Amniotic stem cell (primary cell): ENCODE results near the gene EIF3K.
"Not testable (repeated sequence)": the region's sequence is repeated elsewhere in the genome, so short reads cannot be mapped to it uniquely, and the experiment has no call there.

Experiments
- DNase-seq: peaks from one replicate; lab custom pipeline; 2025; lab: John Stamatoyannopoulos, UW

EIF3K gene

DNA sequence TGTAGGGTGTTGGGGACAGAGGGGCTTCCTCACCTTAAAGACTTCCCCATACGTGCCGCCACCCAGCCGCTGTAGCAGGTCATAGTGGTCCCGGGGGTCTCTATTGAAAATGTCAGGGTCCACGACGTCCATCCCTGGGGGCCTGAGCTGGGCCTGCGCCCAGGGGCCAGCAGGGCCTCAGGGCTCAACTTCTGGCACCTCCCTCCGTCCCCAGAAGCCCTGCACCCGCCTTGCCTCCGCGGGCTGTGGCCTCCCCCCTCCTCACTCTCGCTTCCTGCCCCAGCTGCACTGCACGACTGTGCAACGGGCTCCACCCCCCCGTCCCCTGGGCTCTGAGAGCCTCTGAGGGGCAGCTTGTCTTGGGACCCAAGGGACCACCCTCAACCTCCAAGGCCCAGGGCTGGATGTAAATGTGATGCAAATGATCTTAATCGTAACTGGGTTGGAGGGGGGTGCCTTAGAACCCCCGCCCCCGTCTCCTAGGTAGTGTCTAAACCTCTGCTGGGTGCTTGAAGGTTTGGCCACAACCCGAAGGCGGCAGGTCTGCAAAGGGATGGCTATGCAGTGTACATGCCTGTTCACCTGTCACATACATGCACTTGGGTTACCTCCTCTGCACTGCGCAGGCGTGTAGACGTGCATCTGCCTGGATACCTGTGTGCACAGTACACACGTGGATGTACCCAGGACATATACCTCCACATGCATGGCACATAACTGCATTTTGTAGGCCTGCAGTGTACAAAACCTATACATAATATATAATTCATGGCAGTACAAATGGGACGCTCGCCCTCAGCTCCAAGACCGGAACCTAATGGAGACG, 1.0 kb upstream of the EIF3K start, which contains the start of gene MAP4K1:
MAP4K1 (minus strand) TSS at position 190 of the 826 bp plus-strand sequence; CDS start at position 132, 58 bp downstream.
- DNase-seq: no peak

DNA sequence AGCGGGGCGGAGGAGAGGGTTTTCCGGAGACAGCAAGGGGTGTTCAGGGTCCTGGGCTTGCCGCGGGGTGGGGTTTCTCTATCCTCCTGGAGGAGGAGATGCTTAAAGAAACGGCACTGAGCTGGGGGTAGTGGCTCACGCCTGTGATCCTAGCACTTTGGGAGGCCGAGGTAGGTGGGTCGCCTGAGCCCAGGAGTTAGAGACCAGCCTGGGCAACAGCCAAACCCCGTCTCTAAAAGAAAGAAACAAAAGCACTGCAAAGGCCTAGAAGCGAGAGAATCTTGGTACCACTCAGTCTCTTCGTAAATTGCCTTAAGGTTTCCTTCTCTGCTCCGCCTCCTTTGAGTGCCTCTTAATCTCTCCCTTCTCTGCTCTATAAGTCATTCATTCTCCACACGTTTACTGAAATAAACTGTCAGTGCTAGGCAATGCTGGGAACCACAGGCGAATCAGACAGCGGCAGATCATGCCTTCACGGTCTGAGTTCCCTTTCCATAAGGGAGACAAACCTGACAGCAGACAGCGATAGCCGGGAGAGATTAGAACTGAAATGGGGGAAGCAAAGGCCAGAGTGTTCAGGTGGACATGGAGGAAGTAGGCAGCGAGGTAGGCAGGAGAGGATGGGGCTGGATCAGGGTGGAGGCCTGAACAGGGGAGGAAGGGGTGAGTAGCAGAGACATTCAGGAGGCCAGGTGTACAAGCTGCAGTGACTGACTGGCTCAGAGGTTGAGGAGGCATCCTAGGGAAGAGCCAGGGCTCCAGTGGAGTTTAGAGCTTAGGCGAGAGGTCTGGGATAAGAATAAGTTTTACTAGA, 580 bp downstream of the EIF3K start:
- DNase-seq: no peak

DNA sequence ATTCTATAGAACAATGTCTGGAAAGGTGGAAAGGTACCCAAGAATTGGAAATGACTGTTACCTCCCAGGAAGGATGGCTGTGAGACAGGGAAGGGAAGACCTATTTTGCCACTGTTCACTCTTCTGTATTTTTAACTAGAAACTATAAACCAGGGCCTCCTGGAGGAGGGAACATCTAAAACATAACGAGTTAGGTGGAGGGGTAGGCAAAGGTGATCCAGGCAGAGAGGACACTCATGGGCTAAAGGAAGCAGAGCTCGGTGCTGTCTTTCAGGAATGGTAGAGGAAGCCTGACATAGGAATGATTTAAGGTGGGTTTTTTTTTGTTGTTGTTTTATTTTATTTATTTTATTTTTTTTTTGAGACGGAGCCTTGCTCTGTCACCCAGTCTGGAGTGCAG, 5.8 kb downstream of the EIF3K start:
- no peak for DNase-seq

GRCh38 chr19:38626401-38626800, 7.4 kb downstream of the EIF3K start:
- DNase-seq: no peak

DNA sequence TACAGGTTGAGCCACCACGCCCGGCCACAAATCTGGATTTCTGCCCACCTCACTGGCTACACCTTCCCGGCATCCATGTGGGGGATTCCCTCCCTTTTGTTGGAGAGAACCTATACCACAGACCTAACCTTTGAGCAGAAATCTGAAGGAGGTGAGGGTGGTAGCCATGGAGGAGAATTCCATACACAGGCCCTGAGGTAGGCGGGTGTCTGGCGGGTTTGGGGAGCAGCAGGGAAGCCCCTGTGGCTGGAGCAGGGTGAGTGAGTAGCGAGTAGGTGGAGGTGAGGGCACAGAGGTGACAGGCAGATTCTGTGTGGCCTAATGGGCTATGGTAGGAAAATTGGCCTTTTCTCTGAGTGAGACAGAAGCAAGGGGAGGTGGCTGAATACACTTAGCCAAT, 10.6 kb downstream of the EIF3K start:
- DNase-seq: no peak

GRCh38 chr19:38631301-38631700, 12.3 kb downstream of the EIF3K start:
- DNase-seq: not testable (repeated sequence)

GRCh38 chr19:38631811-38632475, 13.0 kb downstream of the EIF3K start:
- not testable (repeated sequence) for DNase-seq

GRCh38 chr19:38632476-38633213, 13.7 kb downstream of the EIF3K start:
- no peak for DNase-seq

GRCh38 chr19:38634757-38635482, 15.9 kb downstream of the EIF3K start:
- no peak for DNase-seq

- no peak for DNase-seq
These were observed 16.8 kb downstream of the EIF3K start for GRCh38 chr19:38635483-38636399.

GRCh38 chr19:38638461-38638860, 19.5 kb downstream of the EIF3K start:
- DNase-seq: no peak

DNA sequence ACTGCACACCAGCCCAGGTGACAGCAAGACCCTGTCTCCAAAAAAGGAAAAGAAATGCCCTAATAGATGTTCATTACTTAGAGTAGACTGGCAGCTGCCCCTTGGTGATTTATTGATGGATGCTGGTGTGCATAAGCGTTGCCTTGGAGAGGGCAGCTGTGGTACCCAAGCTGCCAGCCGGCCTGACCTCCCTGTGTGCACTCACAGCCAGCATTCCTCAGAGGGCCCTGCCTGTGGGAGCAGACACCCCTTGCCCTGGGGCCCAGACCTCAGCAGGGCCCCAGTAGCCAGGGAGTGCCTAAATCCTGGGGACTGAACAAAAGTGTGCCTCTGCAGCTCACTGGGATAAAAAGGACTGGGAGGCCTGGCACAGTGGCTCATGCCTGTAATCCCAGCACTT, 20.7 kb downstream of the EIF3K start:
- DNase-seq: no peak

DNA sequence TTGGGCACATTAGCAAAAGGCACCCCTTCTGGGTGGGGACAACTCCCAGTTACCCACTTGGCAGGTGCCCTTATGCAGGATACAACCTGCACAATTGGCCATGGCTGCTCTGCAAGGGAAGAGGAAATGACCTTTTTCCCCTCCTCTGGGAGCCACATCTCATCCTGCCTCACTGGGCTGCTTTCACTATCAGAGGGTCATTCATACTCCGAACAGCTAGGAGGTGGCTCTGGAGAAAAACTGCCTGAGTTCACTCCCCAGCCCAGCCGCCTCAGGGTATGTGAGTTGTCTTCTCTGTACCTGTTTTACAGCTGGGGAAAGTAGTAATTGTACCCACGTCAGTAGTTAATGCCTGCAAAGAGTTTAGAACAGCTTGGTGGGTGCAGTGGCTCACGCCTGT, 21.4 kb downstream of the EIF3K start:
- no peak for DNase-seq

GRCh38 chr19:38642176-38642575, 23.2 kb downstream of the EIF3K start:
- DNase-seq: no peak

GRCh38 chr19:38644719-38645118, 25.7 kb downstream of the EIF3K start:
- no peak for DNase-seq

GRCh38 chr19:38647368-38647965, 28.5 kb downstream of the EIF3K start, which contains the start of gene ACTN4:
Gene ACTN4 (plus strand): TSS chr19:38647649. CDS start chr19:38647746, 97 bp downstream.
- DNase-seq: peak; percentile 90

- DNase-seq: no peak
These were observed 29.2 kb downstream of the EIF3K start for GRCh38 chr19:38647966-38648768.

DNA sequence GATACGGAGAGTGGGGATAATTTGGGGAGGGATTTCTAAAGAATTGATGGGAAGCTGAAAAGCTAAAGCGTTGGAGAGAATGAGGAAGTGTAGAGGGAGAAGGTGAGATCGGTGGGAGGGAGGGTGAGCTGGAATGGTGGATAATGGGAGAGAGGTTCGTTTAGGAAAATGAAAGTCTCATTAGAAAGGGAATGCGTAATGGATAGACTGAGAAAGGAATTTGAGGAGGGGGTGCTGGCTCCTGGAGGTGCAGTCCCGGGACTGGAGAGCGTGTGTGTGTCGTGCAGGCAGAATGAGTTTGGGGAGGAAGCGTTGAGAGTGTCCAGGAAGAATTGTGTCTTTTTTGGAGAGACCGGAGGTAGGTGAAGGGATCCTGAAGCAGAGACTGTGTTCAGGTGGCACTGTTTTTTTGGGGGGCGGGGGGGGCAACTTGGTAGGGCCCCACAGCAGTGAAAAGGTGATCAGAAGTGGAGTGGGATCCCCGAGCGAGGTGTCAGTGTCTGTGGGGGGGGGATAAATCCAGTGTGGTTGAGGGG, 29.8 kb downstream of the EIF3K start:
- no peak for DNase-seq
